OCI-LY7 (cell line): ENCODE data around the gene MID1.

Experiments
- CTCF ChIP-seq: fragments of 200-600 bp; sonication (generic); conservative IDR thresholded peaks from 2 replicates; pipeline ENCODE4 v1.5.1; 2014; ENCODE audit warnings: mild to moderate bottlenecking, antibody characterized with exemption, low read length, moderate library complexity, mixed read lengths
- EZH2phosphoT487 ChIP-seq: fragments of 200-600 bp; sonication (generic); IDR thresholded peaks from 2 replicates; pipeline ENCODE4 v1.6.1; 2018; ENCODE audit warnings: low read depth, borderline replicate concordance, mild to moderate bottlenecking, mixed run types, antibody characterized with exemption, low read length, moderate library complexity, mixed read lengths

GRCh38 chrX:10512741-10513140 is 107.6 kb downstream of the MID1 start:
- TF ChIP-seq CTCF (no peak), EZH2phosphoT487 (no peak)
